ENCODE results near the gene TRIM17. TPM values are rescaled to one million over a fixed set of nuclear protein-coding genes. Genes with fewer than 3 reads are reported as not detected.

TRIM17 gene
- total and polyA plus RNA-seq, 9 of the 15 experiments (the other 6 are each of a cell fraction or from before 2014, with no cell fraction given), result not detected

DNA sequence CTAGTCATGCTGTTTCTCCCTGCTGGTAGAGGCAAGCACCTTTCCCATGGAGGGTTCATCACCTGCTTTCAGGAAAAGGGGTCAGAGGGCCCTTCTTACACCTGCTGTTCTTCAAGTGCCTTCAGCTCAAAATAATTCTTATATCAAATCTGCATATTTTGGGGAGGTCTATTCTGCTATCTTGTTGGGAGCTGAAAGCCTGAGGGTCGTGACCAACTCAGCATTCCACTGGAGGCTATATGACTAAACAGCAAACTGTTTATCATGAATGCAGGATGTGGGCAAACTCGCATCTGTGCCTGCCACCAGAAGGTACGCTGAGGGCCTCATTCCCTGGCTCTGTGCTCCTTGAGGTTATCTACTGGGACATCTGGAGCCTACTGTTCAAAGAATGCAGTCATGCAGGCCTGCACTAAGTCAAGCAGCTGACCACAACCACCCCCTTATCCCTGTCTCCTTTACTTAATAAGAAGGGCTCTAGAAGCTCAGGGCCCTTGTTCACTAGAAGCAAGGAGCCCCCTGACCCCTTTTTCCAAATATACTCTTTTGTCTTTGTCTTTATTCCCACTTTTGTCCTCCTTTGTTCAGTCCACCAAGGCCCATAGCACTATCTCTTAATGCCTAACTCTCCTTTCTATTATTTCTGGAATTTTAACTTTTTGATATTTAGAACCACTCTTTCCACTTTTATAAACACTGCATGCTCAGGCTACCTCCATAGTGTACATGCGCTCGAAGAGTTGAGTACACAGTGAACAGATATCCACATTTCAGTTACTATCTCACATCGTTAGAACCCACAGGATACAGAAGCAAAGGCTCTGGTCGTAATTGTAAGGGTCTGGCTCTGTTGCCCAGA is 4.5 kb upstream of the TRIM17 start (continued):
- TF ChIP-seq CHD7 (IDR thresholded peaks at IDR 0.05; ENCODE audit: low read depth, low read length), result no peak
- no peak for TF ChIP-seq FOS (IDR thresholded peaks at IDR 0.05; ENCODE audit: extremely low read depth, insufficient read length)
- TF ChIP-seq NEUROD1 (IDR thresholded peaks at IDR 0.05; ENCODE audit: borderline replicate concordance, low read depth, low read length, partially characterized antibody), result no peak
- TF ChIP-seq KAT8 (IDR thresholded peaks at IDR 0.05; ENCODE audit: low read depth), result no peak
- TF ChIP-seq POLR2B (IDR thresholded peaks at IDR 0.05; ENCODE audit: low read depth, partially characterized antibody), result no peak
- TF ChIP-seq SFPQ (IDR thresholded peaks at IDR 0.05; ENCODE audit: low read depth, low read length), result no peak
- TF ChIP-seq ZNF274 (IDR thresholded peaks at IDR 0.05; ENCODE audit: borderline replicate concordance, low read depth, low read length), result peak; percentile 22; the same call in 1 of the 2 replicates
- TF ChIP-seq MAFG (tag; conservative IDR thresholded peaks at IDR 0.05), result 0 out of 2 replicates have a peak, but pooled peaks have one; percentile 13
- TF ChIP-seq, protein P1, sequence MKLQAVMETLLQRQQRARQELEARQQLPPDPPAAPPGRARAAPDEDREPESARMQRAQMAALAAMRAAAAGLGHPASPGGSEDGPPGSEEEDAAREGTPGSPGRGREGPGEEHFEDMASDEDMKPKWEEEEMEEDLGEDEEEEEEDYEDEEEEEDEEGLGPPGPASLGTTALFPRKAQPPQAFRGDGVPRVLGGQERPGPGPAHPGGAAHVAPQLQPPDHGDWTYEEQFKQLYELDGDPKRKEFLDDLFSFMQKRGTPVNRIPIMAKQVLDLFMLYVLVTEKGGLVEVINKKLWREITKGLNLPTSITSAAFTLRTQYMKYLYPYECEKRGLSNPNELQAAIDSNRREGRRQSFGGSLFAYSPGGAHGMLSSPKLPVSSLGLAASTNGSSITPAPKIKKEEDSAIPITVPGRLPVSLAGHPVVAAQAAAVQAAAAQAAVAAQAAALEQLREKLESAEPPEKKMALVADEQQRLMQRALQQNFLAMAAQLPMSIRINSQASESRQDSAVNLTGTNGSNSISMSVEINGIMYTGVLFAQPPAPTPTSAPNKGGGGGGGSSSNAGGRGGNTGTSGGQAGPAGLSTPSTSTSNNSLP (IDR thresholded peaks at IDR 0.05; ENCODE audit: borderline replicate concordance, low read depth, low read length), result no peak
- no peak for TF ChIP-seq FOXK2 (conservative IDR thresholded peaks at IDR 0.05 in 1 of 2, IDR thresholded peaks at IDR 0.05 in 1 of 2; ENCODE audit: low read depth in 2 of 2)
- TF ChIP-seq RNF2 (IDR thresholded peaks at IDR 0.05), result peak; percentile 66; the same call in 1 of the 2 replicates

All from K562 (cell line).